Ascending aorta (tissue), 2 donors: ENCODE measurements around the gene SALL4. TPM values are rescaled to one million over a fixed set of nuclear protein-coding genes. Genes with fewer than 3 reads are reported as not detected.
"Not testable (repeated sequence)": the region's sequence is repeated elsewhere in the genome, so short reads cannot be mapped to it uniquely, and the experiment has no call there.

Experiments
- DNase-seq, 2 donors: peaks; one replicate each; pipeline ENCODE4 v3.0.0-alpha.2; 2019; ENCODE audit warnings: low spot score in 2 of 2
- H3K27ac ChIP-seq, 2 donors: fragments of 200-600 bp; sonication (generic); one replicate each; pipeline ENCODE4 v1.5.1; 2016 to 2017; ENCODE audit warnings: mild to moderate bottlenecking in 1 of 2
- H3K27me3 ChIP-seq: fragments of 200-600 bp; sonication (generic); one replicate; pipeline ENCODE4 v1.5.1; 2017
- H3K36me3 ChIP-seq, 2 donors: fragments of 200-600 bp; sonication (generic); one replicate each; pipeline ENCODE4 v1.5.1; 2016
- H3K4me1 ChIP-seq, 2 donors: fragments of 200-600 bp; sonication (generic); one replicate each; pipeline ENCODE4 v1.5.1; 2016 to 2017; ENCODE audit warnings: mild to moderate bottlenecking in 1 of 2
- H3K4me3 ChIP-seq, 2 donors: fragments of 200-600 bp; sonication (generic); one replicate each; pipeline ENCODE4 v1.5.1; 2016 to 2017; ENCODE audit warnings: mild to moderate bottlenecking in 1 of 2
- H3K9me3 ChIP-seq, 2 donors: fragments of 200-600 bp; sonication (generic); one replicate each; pipeline ENCODE4 v1.5.1; 2016
- intact Hi-C: fragments of 100-400 bp; cut with DNase I; formaldehyde crosslinking; loops from one replicate; pipeline ENCODE4 v1.15.1; 2023
- total RNA-seq: library from RNA; depleted of rRNA; stranded (reverse); fragments of >200 nt; gene quantifications from one replicate; pipeline ENCODE4 v1.1.0, GENCODE V29; 2016
- TF ChIP-seq, protein P1 (sequence below), 3 experiments: fragments of 200-600 bp in 2 of 3; fragments of 450-650 bp in 1 of 3; sonication (generic) in 2 of 3; IDR thresholded peaks; one replicate each; pipeline ENCODE4 v1.5.1; 2016 to 2019; ENCODE audit warnings: antibody characterized with exemption in 3 of 3, mild to moderate bottlenecking in 1 of 3, moderate library complexity in 1 of 3

Gene SALL4
- total RNA-seq, 1 donor from 2014 or later, result not detected

GRCh38 chr20:51767867-51768758 is 34.2 kb downstream of the SALL4 start, which contains the start of gene ATP9A:
ATP9A (minus strand) TSS chr20:51768390; CDS start chr20:51768369, 21 bp downstream.
- Histone ChIP-seq H3K9me3 (no peaks in the 10 kb centered on the region), H3K27me3 (no peaks in the 10 kb centered on the region), H3K27ac (peak within 1 kb of the TSS; percentile 52 to 80), H3K4me3 (peak within 1 kb of the TSS; percentile 64 to 87), H3K4me1 (no peaks in the 10 kb centered on the region), H3K36me3 (no peaks in the 10 kb centered on the region)
- TF ChIP-seq, protein P1, sequence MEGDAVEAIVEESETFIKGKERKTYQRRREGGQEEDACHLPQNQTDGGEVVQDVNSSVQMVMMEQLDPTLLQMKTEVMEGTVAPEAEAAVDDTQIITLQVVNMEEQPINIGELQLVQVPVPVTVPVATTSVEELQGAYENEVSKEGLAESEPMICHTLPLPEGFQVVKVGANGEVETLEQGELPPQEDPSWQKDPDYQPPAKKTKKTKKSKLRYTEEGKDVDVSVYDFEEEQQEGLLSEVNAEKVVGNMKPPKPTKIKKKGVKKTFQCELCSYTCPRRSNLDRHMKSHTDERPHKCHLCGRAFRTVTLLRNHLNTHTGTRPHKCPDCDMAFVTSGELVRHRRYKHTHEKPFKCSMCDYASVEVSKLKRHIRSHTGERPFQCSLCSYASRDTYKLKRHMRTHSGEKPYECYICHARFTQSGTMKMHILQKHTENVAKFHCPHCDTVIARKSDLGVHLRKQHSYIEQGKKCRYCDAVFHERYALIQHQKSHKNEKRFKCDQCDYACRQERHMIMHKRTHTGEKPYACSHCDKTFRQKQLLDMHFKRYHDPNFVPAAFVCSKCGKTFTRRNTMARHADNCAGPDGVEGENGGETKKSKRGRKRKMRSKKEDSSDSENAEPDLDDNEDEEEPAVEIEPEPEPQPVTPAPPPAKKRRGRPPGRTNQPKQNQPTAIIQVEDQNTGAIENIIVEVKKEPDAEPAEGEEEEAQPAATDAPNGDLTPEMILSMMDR (IDR thresholded peaks at IDR 0.05), result no peak
- DNase-seq, result no peak
- intact Hi-C loops, result loop anchor here (2.0 to 5.0 kb wide), 3 partner anchors 17 to 67 kb away; no protein-coding TSS in a partner anchor

DNA sequence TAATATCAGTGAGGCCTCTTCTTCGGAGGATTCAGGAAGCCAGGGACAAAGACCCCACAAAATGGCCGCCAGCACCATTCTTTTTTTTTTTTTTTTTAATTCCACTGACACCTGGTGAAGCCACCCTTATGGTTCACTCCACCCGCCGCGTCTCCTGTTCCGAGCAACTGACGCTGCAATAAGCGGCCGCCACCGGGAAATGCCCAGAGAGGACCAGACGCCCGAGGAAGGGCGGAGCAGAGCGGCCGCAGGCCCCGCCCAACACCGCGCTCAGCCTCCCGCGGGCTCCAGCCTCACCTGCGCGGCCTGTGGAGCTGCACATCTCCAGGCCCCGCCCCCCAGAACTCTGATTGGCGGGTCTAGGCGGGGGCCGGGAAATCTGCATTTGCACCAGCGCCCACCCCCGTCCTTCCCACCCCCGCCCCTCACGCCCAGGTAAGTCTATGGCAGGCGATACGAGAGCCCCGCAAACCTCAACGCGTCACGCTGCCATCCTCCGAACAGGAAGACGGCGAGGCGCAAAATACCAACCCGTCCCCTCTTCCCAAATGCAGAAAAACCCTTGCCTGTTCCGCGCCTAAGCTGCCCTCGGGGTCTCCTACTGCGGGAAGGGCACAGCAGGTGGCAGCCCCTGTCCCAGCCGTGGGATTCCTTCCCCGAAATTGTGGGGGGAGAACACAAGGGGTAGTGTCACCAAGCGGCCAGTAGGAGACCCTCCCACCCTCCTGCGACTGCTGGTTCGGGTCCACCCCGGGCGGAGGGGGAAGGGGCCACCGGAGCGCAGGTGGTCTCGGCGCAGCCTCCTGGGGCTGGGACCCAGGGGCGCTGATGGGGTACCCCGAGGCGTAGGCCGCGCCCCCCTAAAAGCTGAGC is 35.1 kb downstream of the SALL4 start:
- H3K9me3 ChIP-seq, result no peaks in the 10 kb centered on the region
- no peaks in the 10 kb centered on the region for H3K36me3 ChIP-seq
- TF ChIP-seq, protein P1 (IDR thresholded peaks at IDR 0.05), result peak in 2 of 3 experiments; percentile 27 to 36
- no peaks in the 10 kb centered on the region for H3K27me3 ChIP-seq
- intact Hi-C loops, result loop anchor here (2.0 to 5.0 kb wide), 2 partner anchors 16 to 35 kb away; no protein-coding TSS in a partner anchor
- DNase-seq, result peak; percentile 24 to 77
- peak overlapping the region; percentile 52 to 80 for H3K27ac ChIP-seq
- no peaks in the 10 kb centered on the region for H3K4me1 ChIP-seq
- peak overlapping the region; percentile 64 to 87 for H3K4me3 ChIP-seq

GRCh38 chr20:51765381-51765780 is 36.9 kb downstream of the SALL4 start:
- peak overlapping the region in 1 of 2 donors; percentile 41 for H3K27ac ChIP-seq
- not testable (repeated sequence) for H3K36me3 ChIP-seq, H3K4me1 ChIP-seq, H3K9me3 ChIP-seq, H3K4me3 ChIP-seq, H3K27me3 ChIP-seq, DNase-seq
- intact Hi-C loops, result loop anchor here (5.0 kb wide), 1 partner anchor 33 kb away; no protein-coding TSS in a partner anchor

DNA sequence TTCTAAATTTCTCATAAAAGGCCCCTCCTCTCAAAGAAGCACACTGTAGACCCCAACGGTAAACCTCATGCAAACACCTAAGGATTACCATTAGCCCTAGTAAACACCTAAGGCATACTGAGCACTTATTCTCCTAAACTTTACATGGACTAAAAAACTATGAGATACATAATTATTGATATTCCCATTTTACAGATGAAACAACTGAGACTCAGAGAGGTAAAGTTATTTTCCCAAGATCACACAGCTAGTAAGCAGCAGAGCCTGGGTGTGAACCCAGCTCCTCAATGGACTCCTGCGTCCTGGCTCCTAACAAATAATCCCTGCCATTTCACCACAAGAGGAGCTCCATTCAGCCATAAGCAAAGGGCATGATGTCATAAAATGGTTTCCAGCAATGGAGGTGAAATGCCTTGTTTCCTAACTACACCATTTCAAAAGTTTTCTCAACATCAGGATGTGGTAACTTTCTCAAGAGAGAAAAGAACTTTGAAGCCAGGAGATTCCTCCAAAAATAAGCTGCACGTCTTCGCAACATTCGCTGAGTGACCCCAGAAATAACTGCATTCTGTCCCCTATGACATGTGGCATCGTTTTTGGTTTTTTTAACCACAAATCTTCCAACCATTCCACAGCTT is 38.2 kb downstream of the SALL4 start:
- Histone ChIP-seq H3K4me1 (no peaks in the 10 kb centered on the region), H3K27me3 (no peaks in the 10 kb centered on the region), H3K4me3 (no peak overlapping the region), H3K27ac (no peak overlapping the region), H3K36me3 (no peaks in the 10 kb centered on the region), H3K9me3 (no peaks in the 10 kb centered on the region)
- TF ChIP-seq, protein P1 (IDR thresholded peaks at IDR 0.05), result no peak
- intact Hi-C loops, result no loop called here
- no peak for DNase-seq

DNA sequence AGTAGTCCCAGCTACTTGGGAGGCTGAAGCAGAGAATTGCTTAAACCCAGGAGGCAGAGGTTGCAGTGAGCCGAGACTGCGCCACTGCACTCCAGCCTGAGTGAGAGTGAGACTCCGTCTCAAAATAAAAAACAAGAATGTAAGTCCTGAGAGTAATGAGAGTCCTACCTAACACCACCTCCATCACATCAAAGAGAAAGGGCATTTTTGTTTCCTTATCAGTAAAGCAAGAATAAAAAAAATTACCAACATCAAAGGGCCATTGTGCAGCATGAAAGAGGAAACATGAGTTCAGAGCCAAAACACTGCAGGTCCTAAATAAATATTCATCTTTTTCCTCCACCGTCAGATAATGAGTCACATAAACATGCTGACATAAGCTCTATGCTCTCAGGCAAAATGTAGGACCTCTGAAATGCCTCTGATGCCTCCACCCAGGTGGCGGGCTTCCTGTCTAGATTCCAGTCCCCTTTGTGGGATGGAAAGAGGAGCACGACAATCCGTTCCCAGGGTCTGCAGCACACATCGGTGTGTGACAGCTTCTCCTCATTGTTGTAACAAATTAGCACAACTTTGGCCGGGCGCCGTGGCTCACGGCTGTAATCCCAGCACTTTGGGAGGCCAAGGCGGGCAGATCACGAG is 41.3 kb downstream of the SALL4 start:
- no peak overlapping the region for H3K4me3 ChIP-seq
- peaks cover 0 to 5% of the 10 kb centered on the region in 2 donors for H3K4me1 ChIP-seq
- intact Hi-C loops, result no loop called here
- TF ChIP-seq, protein P1 (IDR thresholded peaks at IDR 0.05), result no peak
- no peak for DNase-seq
- H3K9me3 ChIP-seq, result no peaks in the 10 kb centered on the region
- no peak overlapping the region for H3K27ac ChIP-seq
- H3K36me3 ChIP-seq, result no peaks in the 10 kb centered on the region
- no peaks in the 10 kb centered on the region for H3K27me3 ChIP-seq
